ENCODE measurements around the gene TLE6. TPM values are rescaled to one million over a fixed set of nuclear protein-coding genes. Genes with fewer than 3 reads are reported as not detected.
"Not testable (repeated sequence)": the region's sequence is repeated elsewhere in the genome, so short reads cannot be mapped to it uniquely, and the experiment has no call there.

Gene TLE6
- polyA plus RNA-seq, 3 donors = not detected

GRCh38 chr19:3010871-3011270 lies 33.5 kb downstream of the TLE6 start:
- H3K9me3 Mint-ChIP-seq = no peaks in the 10 kb centered on the region
- peaks cover 6 to 8% (median 7%) of the 10 kb centered on the region in 3 donors for H3K27me3 Mint-ChIP-seq (ENCODE audit: low read depth in 3 of 3)
- Histone ChIP-seq H3K9me3 (replicated peaks in 1 of 2; ENCODE audit: control insufficient read depth in 1 of 2, insufficient read depth in 1 of 2, low read length in 2 of 2) (no peaks in the 10 kb centered on the region), H3K9ac (ENCODE audit: insufficient read depth, low read length, poor library complexity, severe bottlenecking) (no peak overlapping the region), H3K79me2 (ENCODE audit: insufficient read depth, low read length) (no peaks in the 10 kb centered on the region), H3K27me3 (ENCODE audit: control insufficient read depth in 2 of 2, insufficient read depth in 2 of 2, low read length in 2 of 2) (no peaks in the 10 kb centered on the region), H3K4me3 (replicated peaks in 1 of 3; ENCODE audit: low read depth in 2 of 3, low read length in 3 of 3) (no peak overlapping the region), H3K27ac (ENCODE audit: low read depth in 1 of 2, low read length in 2 of 2) (no peak overlapping the region), H3K36me3 (replicated peaks in 1 of 2; ENCODE audit: control insufficient read depth in 1 of 2, insufficient read depth in 2 of 2, low read length in 2 of 2) (no peaks in the 10 kb centered on the region), H3K4me1 (ENCODE audit: control insufficient read depth in 1 of 2, insufficient read depth in 2 of 2, low read length in 2 of 2) (no peaks in the 10 kb centered on the region), H4K20me1 (ENCODE audit: insufficient read depth, low read length) (no peaks in the 10 kb centered on the region), H2AFZ (ENCODE audit: insufficient read depth, low read depth, low read length, poor library complexity, severe bottlenecking) (no peak overlapping the region), H3K4me2 (replicated peaks; ENCODE audit: extremely low read depth, low read length, poor library complexity, severe bottlenecking) (no peak overlapping the region)
- H3K36me3 Mint-ChIP-seq = no peaks in the 10 kb centered on the region
- no peak for DNase-seq
- intact Hi-C loops (cut with micrococcal nuclease) = no loop called here
- H3K4me1 Mint-ChIP-seq = no peaks in the 10 kb centered on the region
- WGBS (ENCODE audit: insufficient coverage) = 93% methylated on average over 13 of the region's 13 CpGs
- TF ChIP-seq CTCF (IDR thresholded peaks at IDR 0.05) = no peak
- no peak overlapping the region for H3K4me3 Mint-ChIP-seq
- no peak overlapping the region for H3K27ac Mint-ChIP-seq

GRCh38 chr19:3012059-3012458 lies 34.7 kb downstream of the TLE6 start:
- H3K27me3 ChIP-seq (ENCODE audit: control insufficient read depth in 2 of 2, insufficient read depth in 2 of 2, low read length in 2 of 2); H3K4me3 Mint-ChIP-seq; H3K9me3 ChIP-seq (replicated peaks in 1 of 2; ENCODE audit: control insufficient read depth in 1 of 2, insufficient read depth in 1 of 2, low read length in 2 of 2); H3K4me1 ChIP-seq (ENCODE audit: control insufficient read depth in 1 of 2, insufficient read depth in 2 of 2, low read length in 2 of 2); H3K36me3 ChIP-seq (replicated peaks in 1 of 2; ENCODE audit: control insufficient read depth in 1 of 2, insufficient read depth in 2 of 2, low read length in 2 of 2); H3K4me3 ChIP-seq (replicated peaks in 1 of 3; ENCODE audit: low read depth in 2 of 3, low read length in 3 of 3); H3K36me3 Mint-ChIP-seq; H3K79me2 ChIP-seq (ENCODE audit: insufficient read depth, low read length); intact Hi-C loops (cut with micrococcal nuclease); DNase-seq; H3K27me3 Mint-ChIP-seq (ENCODE audit: low read depth in 3 of 3); H3K4me1 Mint-ChIP-seq; H4K20me1 ChIP-seq (ENCODE audit: insufficient read depth, low read length); H2AFZ ChIP-seq (ENCODE audit: insufficient read depth, low read depth, low read length, poor library complexity, severe bottlenecking); H3K9me3 Mint-ChIP-seq; H3K4me2 ChIP-seq (replicated peaks; ENCODE audit: extremely low read depth, low read length, poor library complexity, severe bottlenecking); H3K27ac ChIP-seq (ENCODE audit: low read depth in 1 of 2, low read length in 2 of 2); H3K9ac ChIP-seq (ENCODE audit: insufficient read depth, low read length, poor library complexity, severe bottlenecking): not testable (repeated sequence)
- H3K27ac Mint-ChIP-seq = peak overlapping the region in 1 of 7 donors; percentile 35
- 88% methylated on average over 13 of the region's 13 CpGs for WGBS (ENCODE audit: insufficient coverage)
